HG03196 (cell line): ENCODE results near the gene TMEM150A.
"Not testable (repeated sequence)": the region's sequence is repeated elsewhere in the genome, so short reads cannot be mapped to it uniquely, and the experiment has no call there.

Source experiments
- ATAC-seq: cut with Tn5 transposase; IDR thresholded peaks from one replicate; pipeline ENCODE4 v1.9.1; 2021; ENCODE audit not compliant: unreplicated experiment

Gene TMEM150A

GRCh38 chr2:85595301-85596025, 7.0 kb downstream of the TMEM150A start, which contains the start of gene RNF181:
TSS of gene RNF181 (plus strand) at chr2:85595745. CDS start at chr2:85595764, 19 bp downstream.
- ATAC-seq, result peak; percentile 95

GRCh38 chr2:85594715-85595300, 7.7 kb downstream of the TMEM150A start:
- ATAC-seq, result no peak

GRCh38 chr2:85593023-85593422, 9.5 kb downstream of the TMEM150A start:
- ATAC-seq, result no peak

- not testable (repeated sequence) for ATAC-seq
Measured at GRCh38 chr2:85592299-85592698, 10.2 kb downstream of the TMEM150A start.

GRCh38 chr2:85591563-85591962, 10.9 kb downstream of the TMEM150A start:
- no peak for ATAC-seq

GRCh38 chr2:85590950-85591349, 11.5 kb downstream of the TMEM150A start:
- ATAC-seq, result no peak

- no peak for ATAC-seq
Measured at GRCh38 chr2:85589982-85590791, 12.3 kb downstream of the TMEM150A start.

GRCh38 chr2:85589181-85589580, 13.3 kb downstream of the TMEM150A start:
- ATAC-seq, result no peak

- ATAC-seq, result no peak
Measured at GRCh38 chr2:85588645-85589044, 13.9 kb downstream of the TMEM150A start.

GRCh38 chr2:85588236-85588635, 14.3 kb downstream of the TMEM150A start:
- no peak for ATAC-seq

GRCh38 chr2:85585781-85586105, 16.8 kb downstream of the TMEM150A start:
- no peak for ATAC-seq

GRCh38 chr2:85584857-85585780, 17.4 kb downstream of the TMEM150A start:
- ATAC-seq, result peak; percentile 38

- peak; percentile 27 for ATAC-seq
Measured at GRCh38 chr2:85584354-85584856, 18.1 kb downstream of the TMEM150A start, which contains the start of gene VAMP5. TSS of gene VAMP5 (plus strand) at chr2:85584431. CDS start at chr2:85584491, 60 bp downstream.

- peak; percentile 39 for ATAC-seq
Measured at GRCh38 chr2:85583667-85584353, 18.7 kb downstream of the TMEM150A start.

GRCh38 chr2:85582492-85582891, 20.0 kb downstream of the TMEM150A start:
- no peak for ATAC-seq

- ATAC-seq, result no peak
Measured at GRCh38 chr2:85580206-85580605, 22.3 kb downstream of the TMEM150A start.

GRCh38 chr2:85579266-85579935, 23.1 kb downstream of the TMEM150A start:
- no peak for ATAC-seq

GRCh38 chr2:85578243-85579180, 24.0 kb downstream of the TMEM150A start:
- ATAC-seq, result peak; percentile 38
